NCI-H1436 (cell line): Measurements from ENCODE around the gene BRI3.
"Not testable (repeated sequence)": the region's sequence is repeated elsewhere in the genome, so short reads cannot be mapped to it uniquely, and the experiment has no call there.

Source experiments
- DNase-seq: peaks from one replicate; lab custom pipeline; 2025; lab: John Stamatoyannopoulos, UW

BRI3 gene

DNA sequence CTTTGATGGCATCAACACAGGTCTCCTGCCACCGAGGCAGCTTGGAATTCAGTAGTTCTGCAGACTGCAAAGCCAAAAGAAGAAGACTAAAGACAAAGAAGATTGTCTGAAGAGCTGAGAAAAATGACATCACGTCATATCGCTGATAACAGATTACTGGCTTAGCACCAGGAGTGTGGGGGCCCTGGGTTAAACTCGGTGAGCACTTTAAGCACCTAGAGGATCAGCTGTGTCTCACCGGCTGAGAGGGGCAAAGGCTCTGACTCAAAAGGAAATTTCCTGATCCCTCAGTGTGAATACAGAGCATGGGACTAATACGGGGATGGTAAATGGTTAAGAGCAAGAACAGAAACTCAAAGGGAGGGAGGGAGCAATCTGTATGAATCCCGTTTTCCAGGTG is 30.7 kb downstream of the BRI3 start:
- no peak for DNase-seq

DNA sequence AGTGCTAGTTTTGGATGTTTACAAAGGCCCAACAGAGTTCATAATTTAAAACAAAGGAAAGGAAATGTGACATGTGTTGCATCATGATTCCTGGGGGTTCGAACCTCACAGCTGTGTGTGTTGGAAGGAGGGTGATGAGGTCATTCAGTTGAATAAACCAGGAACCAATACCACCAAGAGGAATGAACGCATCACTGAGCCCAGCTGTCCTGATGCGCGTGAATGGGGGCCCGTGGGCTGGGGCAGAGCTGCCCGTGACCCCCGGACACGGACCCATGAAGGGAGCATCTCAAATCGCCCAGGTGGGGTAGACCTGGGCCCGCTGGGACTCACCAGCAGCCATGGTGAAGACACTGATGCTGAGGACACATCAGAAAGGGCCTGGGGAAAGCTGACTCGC is 33.0 kb downstream of the BRI3 start:
- no peak for DNase-seq

DNA sequence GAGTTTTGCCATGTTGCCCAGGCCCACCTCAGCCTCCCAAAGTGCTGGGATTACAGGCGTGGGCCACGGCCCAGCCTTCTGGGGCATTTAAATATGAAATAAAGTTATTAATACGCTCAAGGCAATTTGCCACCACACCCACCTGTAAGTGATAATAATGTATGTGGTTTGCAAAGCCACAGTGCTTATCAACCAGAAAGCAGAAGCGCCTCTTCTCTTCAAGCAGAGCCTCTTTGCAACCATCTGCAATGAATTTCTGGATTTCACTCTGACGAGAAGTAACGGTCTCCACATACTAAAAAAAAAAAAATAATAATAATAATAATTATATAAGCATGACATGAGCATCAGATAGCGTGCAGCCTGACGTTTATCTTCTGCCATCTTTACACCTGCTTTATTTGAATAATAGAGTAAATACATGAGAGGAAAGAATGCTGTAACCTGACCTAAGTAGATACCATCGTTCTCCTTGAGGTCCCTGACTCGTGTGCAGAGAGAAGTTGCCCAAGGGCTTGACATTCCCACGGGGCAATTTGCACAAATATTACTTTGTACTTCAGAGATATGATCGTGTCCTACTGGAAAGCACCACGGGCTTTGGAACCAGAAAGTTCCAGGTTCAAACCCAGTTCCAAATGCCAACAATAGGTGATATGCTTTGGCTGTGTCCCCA is 34.0 kb downstream of the BRI3 start:
- DNase-seq: no peak

DNA sequence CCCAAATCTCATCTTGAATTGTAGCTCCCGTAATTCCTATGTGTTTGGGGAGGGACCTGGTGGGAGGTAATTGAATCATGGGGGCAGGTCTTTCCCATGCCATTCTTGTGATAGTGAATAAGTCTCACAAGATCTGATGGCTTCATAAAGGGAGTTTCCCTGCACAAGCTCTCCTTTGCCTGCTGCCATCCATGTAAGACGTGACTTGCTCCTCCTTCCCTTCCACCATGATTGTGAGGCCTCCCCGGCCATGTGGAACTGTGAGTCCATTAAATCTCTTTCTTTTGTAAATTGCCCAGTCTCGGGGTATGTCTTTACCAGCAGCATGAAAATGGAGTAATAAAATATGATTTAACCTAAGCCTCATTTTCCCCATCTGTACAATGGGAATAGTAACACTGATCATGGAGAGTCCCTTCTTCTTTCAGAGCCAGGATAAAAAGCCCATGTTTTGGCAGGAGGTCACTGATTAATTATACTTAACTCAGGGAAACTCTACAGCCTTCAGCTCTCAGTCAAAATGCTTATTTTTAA is 34.6 kb downstream of the BRI3 start:
- not testable (repeated sequence) for DNase-seq

DNA sequence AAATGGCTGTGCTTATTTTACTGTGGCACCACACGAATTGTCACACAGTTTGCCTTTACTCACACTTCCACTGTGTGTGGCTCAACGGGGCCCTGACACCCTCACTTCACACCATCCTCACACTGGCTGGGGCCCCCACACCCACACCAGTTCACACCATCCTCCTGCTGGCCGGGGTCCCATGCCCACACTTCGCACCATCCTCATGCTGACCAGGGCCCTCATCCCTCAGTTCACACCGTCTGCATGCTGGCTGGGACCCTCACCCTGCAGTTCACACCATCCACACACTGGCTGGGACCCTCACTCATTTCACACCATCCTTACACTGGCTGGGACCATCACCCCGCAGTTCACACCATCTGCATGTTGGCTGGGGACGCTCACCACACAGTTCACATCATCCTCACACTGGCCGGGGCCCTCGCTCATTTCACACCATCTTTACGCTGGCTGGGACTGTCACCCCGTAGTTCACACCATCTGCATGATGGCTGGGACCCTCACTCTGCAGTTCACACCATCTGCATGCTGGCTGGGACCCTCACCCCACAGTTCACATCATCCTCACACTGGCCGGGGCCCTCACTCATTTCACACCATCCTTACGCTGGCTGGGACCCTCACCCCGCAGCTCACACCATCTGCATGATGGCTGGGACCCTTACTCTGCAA is 36.0 kb downstream of the BRI3 start:
- DNase-seq: no peak

DNA sequence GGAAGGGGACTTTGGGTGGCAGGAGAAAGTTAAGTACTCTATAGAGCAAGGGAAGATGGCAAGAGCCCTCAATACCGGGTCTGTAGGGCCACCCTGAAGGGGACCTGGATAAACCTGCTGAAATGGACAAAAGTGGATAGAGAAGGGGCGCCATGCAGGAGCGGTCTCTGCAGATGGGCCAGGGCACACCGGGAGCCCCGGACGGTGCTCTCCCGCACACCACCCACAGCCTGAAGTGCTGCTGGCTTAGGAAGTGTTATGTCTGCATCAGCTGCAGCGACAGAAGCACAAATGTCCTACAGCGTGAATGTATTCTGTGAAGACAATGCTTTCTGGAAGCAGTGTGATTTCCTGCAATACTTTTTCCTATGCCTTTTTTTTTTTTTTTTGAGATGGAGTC is 37.7 kb downstream of the BRI3 start:
- DNase-seq: no peak

DNA sequence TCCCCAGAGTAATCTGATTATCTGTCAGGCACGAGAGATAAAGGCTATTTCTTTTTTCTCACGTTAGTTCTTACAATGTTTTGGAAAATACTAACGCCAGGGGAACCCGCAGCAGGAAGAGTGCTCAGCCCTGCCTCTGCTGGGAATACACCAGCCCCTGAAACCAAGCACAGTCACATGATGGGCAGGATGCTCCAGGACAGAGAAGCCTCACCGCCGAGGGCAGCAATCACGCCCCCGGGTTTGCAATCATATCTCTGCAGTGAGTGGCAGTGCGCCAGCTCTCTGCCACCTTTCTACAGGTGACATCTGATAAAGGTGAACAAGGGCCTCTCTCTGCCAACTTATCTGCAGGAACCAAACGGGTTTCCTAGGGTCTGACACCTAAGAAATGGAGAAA is 39.8 kb downstream of the BRI3 start:
- DNase-seq: no peak

DNA sequence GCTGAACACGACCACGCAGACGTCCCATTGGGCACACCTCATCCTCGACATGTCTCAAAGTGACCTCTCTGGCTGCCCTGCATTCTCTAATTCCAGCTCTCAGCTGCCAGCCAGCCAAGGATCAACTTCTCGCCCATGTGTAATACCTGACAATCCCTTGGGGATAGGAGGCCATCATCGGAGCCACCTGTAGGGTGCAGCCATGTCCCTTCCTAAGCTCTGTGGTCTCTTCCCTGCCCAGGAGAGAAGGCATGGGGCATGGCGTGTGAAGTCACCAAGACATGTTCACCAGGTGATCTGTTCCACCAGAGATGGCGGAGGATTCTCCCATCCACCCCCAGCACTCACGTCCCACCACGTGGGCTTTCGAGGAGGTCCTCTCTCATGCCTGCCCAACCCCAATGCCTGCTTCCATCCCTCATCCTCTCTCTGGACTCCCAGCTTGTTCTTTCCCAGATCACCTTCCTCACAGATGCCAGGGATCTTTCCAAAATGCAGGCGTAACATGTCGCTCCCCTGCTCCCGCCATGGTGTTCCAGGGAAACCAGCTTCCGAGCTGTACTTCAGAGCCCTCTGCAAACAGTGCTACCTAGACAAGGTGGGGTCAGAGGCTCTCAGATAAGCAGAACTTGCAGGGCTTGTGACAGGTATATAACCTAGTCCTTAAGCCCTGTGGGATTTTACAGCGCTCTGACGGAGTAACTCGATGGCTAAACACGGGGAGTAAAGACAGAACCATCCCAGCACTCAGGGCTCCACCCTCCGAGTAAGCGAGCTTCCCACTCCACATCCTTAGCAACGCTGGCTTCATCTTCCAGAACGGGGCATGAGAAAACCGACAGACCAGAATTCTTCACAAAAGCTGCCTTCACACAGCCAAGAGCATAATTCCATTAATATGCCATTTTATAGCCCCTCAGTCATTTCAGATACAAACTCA is 41.1 kb downstream of the BRI3 start:
- no peak for DNase-seq

DNA sequence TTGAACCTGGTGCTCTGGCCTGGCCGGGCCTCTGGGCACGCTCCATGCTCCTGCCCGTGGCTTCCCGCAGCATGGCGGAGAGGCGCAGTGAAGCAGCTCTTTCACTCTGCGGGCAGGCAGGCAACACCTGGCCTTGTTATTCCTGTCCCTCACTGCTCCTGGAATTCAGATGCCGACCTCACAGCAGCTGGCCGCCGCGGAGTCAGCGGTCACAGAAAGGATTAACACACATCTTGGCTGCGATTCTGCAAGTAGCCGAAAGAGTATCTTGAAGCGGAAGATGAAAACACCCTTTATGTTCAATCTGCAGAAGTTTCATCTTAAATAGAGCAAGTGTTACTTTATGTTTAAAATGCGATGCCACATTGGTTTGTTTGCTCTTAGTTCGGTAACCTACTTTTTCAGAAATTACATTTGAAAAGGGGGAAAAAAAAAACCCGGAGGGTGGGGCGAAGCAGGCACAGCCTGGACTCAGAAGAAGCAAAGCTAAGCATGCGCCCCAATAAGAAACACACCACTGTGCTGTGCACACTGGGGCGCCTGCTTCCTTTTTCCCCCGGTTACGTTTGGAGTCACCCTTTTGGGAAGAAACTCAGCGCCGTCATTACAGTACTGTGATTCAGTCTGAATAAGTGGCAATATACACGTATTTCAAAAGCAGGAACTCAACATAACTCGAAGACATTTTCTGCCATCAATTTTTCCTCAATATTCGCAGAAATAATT is 42.3 kb downstream of the BRI3 start:
- no peak for DNase-seq

DNA sequence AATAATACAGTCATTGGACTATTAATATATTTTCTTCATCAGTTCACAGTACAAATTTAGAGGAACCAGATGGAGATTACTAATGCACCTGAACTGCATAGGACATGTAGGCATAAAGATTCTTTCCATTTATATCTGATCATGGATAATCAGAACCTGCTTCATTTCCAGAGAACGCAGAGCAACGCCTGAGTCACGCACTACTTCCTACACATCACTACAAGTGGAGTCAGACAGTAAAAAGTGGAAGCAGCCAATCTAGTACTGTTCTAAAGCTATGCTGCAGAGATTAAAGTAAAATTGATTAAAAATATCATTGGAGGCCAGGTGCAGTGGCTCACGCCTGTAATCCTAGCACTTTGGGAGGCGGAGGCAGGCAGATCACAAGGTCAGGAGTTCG is 43.3 kb downstream of the BRI3 start:
- DNase-seq: no peak

DNA sequence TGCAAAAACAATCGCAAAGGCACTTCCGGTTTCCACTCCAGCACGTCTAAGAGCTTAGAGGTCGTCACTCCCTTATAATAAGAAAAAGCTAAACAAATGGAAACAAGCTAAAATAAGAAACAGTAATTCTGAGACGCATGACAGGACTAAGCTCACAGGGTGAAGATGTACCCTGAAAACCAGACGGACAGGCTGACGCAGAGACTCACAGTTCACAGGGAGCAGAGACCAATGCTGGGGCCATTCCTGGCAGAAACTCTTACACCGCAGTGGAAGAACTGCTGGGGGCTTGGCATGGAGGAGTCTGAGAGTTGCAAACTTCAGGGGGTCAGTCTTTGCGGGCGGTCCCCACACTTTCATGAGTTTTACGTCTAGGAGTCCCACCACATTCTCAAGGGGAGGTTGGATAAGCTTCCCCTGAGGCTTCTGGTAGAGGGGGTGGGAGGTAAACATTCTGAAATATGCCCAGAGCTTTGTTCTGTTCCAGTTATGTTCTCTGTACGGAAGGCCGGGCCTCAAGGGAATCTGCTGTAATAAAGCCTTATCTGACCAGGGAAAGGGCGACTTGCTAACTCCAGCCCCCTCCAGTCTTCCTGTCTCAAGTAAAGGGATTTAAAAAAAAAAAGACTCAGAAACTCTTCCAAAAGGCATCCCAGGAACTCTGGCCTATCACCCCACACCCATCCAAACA is 47.8 kb downstream of the BRI3 start:
- no peak for DNase-seq

DNA sequence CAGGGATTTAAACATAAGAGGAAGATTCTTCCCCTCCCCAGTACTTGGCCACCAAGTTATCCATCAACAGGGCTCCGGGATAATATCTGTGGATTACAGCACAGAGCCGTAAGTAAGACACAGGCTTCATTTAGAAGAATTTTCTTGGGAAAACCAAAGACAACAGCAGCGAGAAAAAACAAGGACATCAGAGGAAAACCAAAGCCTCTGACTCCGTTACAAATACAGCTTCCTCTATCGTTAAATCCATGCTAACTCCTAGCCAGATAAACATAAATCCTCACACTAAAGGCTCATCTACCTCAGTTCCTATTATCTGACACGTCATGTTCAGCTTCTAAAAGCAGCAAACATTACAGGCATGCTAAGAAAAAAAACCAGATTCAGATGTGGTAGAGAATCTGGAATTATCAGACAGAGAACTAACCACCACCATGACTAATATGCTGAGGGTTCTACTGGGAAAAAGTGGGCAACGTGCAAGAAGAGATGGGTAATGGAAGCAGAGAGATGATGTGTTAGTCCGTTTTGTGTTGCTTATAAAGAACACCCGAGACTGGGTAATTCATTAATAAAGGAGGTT is 48.4 kb downstream of the BRI3 start:
- no peak for DNase-seq

DNA sequence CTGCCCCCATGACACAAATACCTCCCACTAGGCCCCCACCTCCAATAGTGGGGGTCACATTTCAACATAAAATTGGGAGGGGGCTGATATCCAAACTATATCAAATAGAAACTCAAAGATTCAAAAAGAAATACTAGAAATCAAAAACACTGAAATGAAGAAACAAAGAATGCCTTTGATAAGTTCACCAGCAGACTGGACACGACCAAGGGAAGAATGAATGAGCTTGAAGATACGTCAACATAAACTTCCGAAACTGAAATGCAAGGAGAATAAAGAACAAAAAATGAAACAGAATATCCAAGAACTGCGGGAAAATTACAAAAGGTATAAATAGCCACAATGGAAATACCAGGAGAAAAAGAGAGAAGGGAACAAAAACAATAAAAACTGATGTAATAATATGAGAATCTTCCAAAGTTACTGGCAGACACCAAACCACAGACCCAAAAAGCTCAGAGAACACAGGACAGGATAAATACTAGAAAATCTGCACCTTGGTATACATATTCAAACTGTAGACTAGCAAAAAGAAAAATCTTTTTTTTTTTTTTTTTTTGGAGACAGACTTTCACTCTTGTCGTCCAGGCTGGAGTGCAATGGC is 49.5 kb downstream of the BRI3 start:
- no peak for DNase-seq

DNA sequence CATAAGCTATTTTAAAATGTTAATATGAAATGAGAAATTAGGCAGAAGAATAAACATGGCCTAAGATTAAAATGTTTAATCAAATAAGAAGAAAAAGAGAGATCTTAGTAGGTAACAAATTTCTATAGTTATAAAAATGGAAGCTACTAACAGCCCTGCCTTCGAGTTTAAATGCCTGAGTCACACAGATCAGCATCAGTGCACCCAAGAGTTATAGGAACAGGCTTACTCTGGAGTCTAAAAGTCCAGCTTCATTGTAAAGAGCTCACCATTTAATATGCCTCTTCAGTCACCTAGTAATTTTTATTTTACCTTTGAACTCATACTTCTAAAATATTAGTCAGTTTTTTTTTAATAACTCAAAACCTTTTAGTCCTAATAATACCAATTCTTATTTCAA is 52.6 kb downstream of the BRI3 start:
- DNase-seq: no peak

DNA sequence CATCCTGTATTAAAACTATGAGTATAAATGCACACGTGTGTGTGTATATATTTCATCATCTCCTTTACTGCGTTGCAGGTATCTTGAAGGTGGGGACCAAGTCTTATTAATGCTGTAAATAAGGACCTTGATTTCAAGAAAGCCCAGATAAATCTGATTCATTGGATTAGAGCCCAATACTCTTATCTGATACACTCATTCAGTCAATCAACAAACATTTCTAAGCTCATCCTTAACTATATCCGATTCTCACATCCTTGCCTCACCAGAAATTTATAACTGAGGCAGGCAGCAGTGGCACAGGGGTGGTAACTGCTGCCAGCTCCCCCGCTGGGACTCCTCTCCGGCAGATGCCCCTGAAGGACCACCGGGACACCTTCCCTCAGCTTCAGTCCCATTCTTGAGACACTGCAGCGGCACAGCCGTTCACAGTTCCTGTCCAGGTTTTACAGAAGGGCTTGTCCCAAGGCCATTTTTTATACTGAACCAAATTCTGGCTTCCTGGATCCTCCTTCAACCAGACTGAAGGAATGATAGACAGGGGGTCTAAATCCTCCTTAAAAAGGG is 54.0 kb downstream of the BRI3 start:
- no peak for DNase-seq

DNA sequence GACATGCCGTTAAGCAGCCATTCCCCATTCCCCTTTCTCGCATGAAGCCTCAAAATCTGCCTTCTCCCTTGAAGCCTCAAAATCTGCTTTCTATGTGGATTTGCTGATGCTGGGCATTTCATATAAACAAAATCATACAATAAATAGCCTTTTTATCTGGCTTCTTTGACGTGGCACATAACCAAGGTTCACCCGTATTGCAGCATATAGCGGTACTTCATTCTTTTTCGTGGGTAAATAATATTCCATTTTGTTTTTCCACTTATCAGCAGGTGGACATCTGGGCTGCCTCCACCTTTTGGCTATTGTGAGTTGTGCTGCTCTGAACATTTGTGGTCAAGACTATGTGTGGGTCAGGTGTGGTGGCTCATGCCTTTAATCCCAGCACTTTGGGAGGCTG is 57.0 kb downstream of the BRI3 start:
- no peak for DNase-seq

DNA sequence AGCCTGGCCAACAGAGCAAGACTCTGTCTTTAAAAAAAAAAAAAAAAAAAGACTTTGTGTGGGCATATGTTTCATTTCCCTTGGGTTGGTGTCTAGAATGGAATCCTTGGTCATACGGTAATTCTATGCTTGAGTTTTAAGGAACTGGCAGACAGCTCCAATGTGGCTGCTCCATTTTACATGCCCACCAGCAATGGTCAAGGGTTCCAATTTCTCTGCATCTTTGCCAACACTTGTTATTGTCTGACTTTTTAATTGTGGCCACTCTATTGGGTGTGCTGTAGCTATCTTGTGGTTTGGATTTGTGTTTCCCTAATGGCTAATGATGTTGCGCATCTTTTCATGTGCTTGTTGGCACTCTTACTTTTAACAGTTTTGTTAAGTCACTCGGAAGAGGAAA is 57.6 kb downstream of the BRI3 start:
- no peak for DNase-seq

DNA sequence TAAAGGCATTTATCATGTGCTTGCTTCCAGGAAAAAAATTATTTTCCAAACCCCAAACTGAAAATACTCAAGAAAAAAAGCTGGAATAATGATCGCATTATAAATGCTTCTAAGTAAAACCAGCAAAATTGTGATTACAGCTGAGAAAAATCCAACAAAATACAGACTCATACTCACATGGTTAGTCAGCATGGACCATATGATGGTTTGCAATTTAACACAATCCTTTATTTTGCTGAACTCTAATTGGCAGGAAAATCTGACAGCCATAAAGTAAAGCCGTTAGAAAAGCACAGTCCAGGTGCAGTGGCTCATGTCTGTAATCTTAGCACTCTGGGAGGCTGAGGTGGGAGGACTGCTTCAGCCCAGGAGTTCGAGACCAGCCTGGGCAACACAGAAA is 59.6 kb downstream of the BRI3 start:
- DNase-seq: no peak
